ENCODE results near the gene ZNF182. TPM values are rescaled to one million over a fixed set of nuclear protein-coding genes. Genes with fewer than 3 reads are reported as not detected.

ZNF182 gene
- total RNA-seq (2014; rRNA removed; shearing (Covaris generic)), result 1.0 and 1.6 TPM in 2 replicates
- 2.6 TPM in 2 replicates for polyA plus RNA-seq (2016; fragmentation: Nextera tagmentation; extraction: Ambion mirVana)

- whole genome bisulfite sequencing, 2 experiments (ENCODE audit: low coverage in 1 of 2, low lambda C conversion rate in 2 of 2, missing lambda C conversion rate in 2 of 2), result 3% methylated on average over 21 to 34 of the region's 34 CpGs
- peak within 1 kb of the TSS; percentile 85 for H3K9ac ChIP-seq
- H3K4me1 ChIP-seq (ENCODE audit: insufficient read depth), result no peaks in the 10 kb centered on the region
- no peaks in the 10 kb centered on the region for H3K9me2 ChIP-seq (ENCODE audit: insufficient read depth)
- no peaks in the 10 kb centered on the region for H3K9me3 ChIP-seq (ENCODE audit: low read depth)
- peak within 1 kb of the TSS; percentile 89 for H2AFZ ChIP-seq
- H4K20me1 ChIP-seq (ENCODE audit: insufficient read depth), result no peaks in the 10 kb centered on the region
- no peaks in the 10 kb centered on the region for H3F3A ChIP-seq (ENCODE audit: insufficient read depth)
- H3K27ac ChIP-seq, result no peak within 1 kb of the TSS
- no peaks in the 10 kb centered on the region for H3K36me3 ChIP-seq (ENCODE audit: low read depth)
- in situ Hi-C loops (cut with MboI), result no loop called here
- H3K79me2 ChIP-seq (ENCODE audit: insufficient read depth), result peaks cover 13% of the 10 kb centered on the region; the same call in 1 of the 2 replicates
- H3K4me3 ChIP-seq, result peak within 1 kb of the TSS; percentile 84
- H3K27me3 ChIP-seq (replicated peaks; ENCODE audit: insufficient read depth), result no peaks in the 10 kb centered on the region
- peak within 1 kb of the TSS; percentile 75 for H3K4me2 ChIP-seq (ENCODE audit: unreplicated experiment)
- TF ChIP-seq EZH2phosphoT487 (IDR thresholded peaks at IDR 0.05; ENCODE audit: insufficient read depth, low read depth) (no peak), EZH2 (IDR thresholded peaks at IDR 0.05; ENCODE audit: insufficient read depth, poor library complexity, severe bottlenecking) (no peak)
- peak; percentile 94 for DNase-seq
Measured at GRCh38 chrX:48003758-48004457, at the start of gene ZNF182. Gene ZNF182 (minus strand): TSS chrX:48003989. CDS start chrX:48002609, 1,380 bp downstream.

GRCh38 chrX:48046846-48047245, 43.1 kb upstream of the ZNF182 start:
- Histone ChIP-seq H3K79me2 (ENCODE audit: insufficient read depth) (no peaks in the 10 kb centered on the region), H3K9ac (no peak overlapping the region), H3K4me3 (no peak overlapping the region), H3K27ac (no peak overlapping the region), H3K4me1 (ENCODE audit: insufficient read depth) (peaks cover 5% of the 10 kb centered on the region), H3K27me3 (replicated peaks; ENCODE audit: insufficient read depth) (no peaks in the 10 kb centered on the region), H4K20me1 (ENCODE audit: insufficient read depth) (no peaks in the 10 kb centered on the region), H3K9me2 (ENCODE audit: insufficient read depth) (no peaks in the 10 kb centered on the region), H2AFZ (no peak overlapping the region), H3F3A (ENCODE audit: insufficient read depth) (peaks cover 12% of the 10 kb centered on the region; the same call in 1 of the 2 replicates), H3K4me2 (ENCODE audit: unreplicated experiment) (no peak overlapping the region), H3K9me3 (ENCODE audit: low read depth) (no peaks in the 10 kb centered on the region), H3K36me3 (ENCODE audit: low read depth) (no peaks in the 10 kb centered on the region)
- WGBS, 2 experiments (ENCODE audit: low coverage in 1 of 2, low lambda C conversion rate in 2 of 2, missing lambda C conversion rate in 2 of 2), result 91 to 96% methylated on average over 4 to 5 of the region's 5 CpGs
- DNase-seq, result no peak
- in situ Hi-C loops (cut with MboI), result loop anchor here (25.0 kb wide), 1 partner anchor 510 kb away; no protein-coding TSS in a partner anchor
- TF ChIP-seq EZH2phosphoT487 (IDR thresholded peaks at IDR 0.05; ENCODE audit: insufficient read depth, low read depth), result no peak
- TF ChIP-seq EZH2 (IDR thresholded peaks at IDR 0.05; ENCODE audit: insufficient read depth, poor library complexity, severe bottlenecking), result no peak

- Histone ChIP-seq H3K9me3 (ENCODE audit: low read depth) (no peaks in the 10 kb centered on the region), H3K9ac (no peak overlapping the region; the same call in 1 of the 2 replicates), H3F3A (ENCODE audit: insufficient read depth) (peaks cover 12% of the 10 kb centered on the region; the same call in 1 of the 2 replicates), H4K20me1 (ENCODE audit: insufficient read depth) (no peaks in the 10 kb centered on the region), H3K4me1 (ENCODE audit: insufficient read depth) (peaks cover 5% of the 10 kb centered on the region), H3K36me3 (ENCODE audit: low read depth) (no peaks in the 10 kb centered on the region), H3K27ac (peak overlapping the region; percentile 43), H3K9me2 (ENCODE audit: insufficient read depth) (no peaks in the 10 kb centered on the region), H3K27me3 (replicated peaks; ENCODE audit: insufficient read depth) (no peaks in the 10 kb centered on the region), H3K4me3 (peak overlapping the region; percentile 15; the same call in 1 of the 2 replicates), H3K79me2 (ENCODE audit: insufficient read depth) (no peaks in the 10 kb centered on the region), H2AFZ (no peak overlapping the region), H3K4me2 (ENCODE audit: unreplicated experiment) (peak overlapping the region; percentile 56)
- in situ Hi-C loops (cut with MboI), result loop anchor here (25.0 kb wide), 1 partner anchor 508 kb away; no protein-coding TSS in a partner anchor
- WGBS, 2 experiments (ENCODE audit: low coverage in 1 of 2, low lambda C conversion rate in 2 of 2, missing lambda C conversion rate in 2 of 2), result 2 to 13% methylated on average over 7 to 8 of the region's 8 CpGs
- TF ChIP-seq EZH2 (IDR thresholded peaks at IDR 0.05; ENCODE audit: insufficient read depth, poor library complexity, severe bottlenecking) (no peak), EZH2phosphoT487 (IDR thresholded peaks at IDR 0.05; ENCODE audit: insufficient read depth, low read depth) (no peak)
- DNase-seq, result peak; percentile 65
Measured at GRCh38 chrX:48045410-48046311, 41.9 kb upstream of the ZNF182 start.

- no peak for DNase-seq
- H3K27ac ChIP-seq, result no peak overlapping the region
- H3K4me3 ChIP-seq, result no peak overlapping the region
- no peaks in the 10 kb centered on the region for H4K20me1 ChIP-seq (ENCODE audit: insufficient read depth)
- H3F3A ChIP-seq (ENCODE audit: insufficient read depth), result peaks cover 12% of the 10 kb centered on the region; the same call in 1 of the 2 replicates
- H3K9me2 ChIP-seq (ENCODE audit: insufficient read depth), result no peaks in the 10 kb centered on the region
- no peaks in the 10 kb centered on the region for H3K27me3 ChIP-seq (replicated peaks; ENCODE audit: insufficient read depth)
- TF ChIP-seq EZH2phosphoT487 (IDR thresholded peaks at IDR 0.05; ENCODE audit: insufficient read depth, low read depth) (no peak), EZH2 (IDR thresholded peaks at IDR 0.05; ENCODE audit: insufficient read depth, poor library complexity, severe bottlenecking) (no peak)
- WGBS, 2 experiments (ENCODE audit: low coverage in 1 of 2, low lambda C conversion rate in 2 of 2, missing lambda C conversion rate in 2 of 2), result 81 to 88% methylated on average over 4 of the region's 4 CpGs
- H3K4me2 ChIP-seq (ENCODE audit: unreplicated experiment), result no peak overlapping the region
- no peaks in the 10 kb centered on the region for H3K36me3 ChIP-seq (ENCODE audit: low read depth)
- in situ Hi-C loops (cut with MboI), result loop anchor here (25.0 kb wide), 1 partner anchor 506 kb away; no protein-coding TSS in a partner anchor
- no peaks in the 10 kb centered on the region for H3K9me3 ChIP-seq (ENCODE audit: low read depth)
- no peaks in the 10 kb centered on the region for H3K79me2 ChIP-seq (ENCODE audit: insufficient read depth)
- no peak overlapping the region for H2AFZ ChIP-seq
- peaks cover 5% of the 10 kb centered on the region for H3K4me1 ChIP-seq (ENCODE audit: insufficient read depth)
- no peak overlapping the region for H3K9ac ChIP-seq
Measured at GRCh38 chrX:48043056-48043455, 39.3 kb upstream of the ZNF182 start.
